Measurements from ENCODE around the gene IQCN. TPM values are rescaled to one million over a fixed set of nuclear protein-coding genes. Genes with fewer than 3 reads are reported as not detected.
A peak's percentile ranks its signal among the peaks of the same experiment; 100 is the strongest.

The IQCN gene
- total RNA-seq, 2 donors from 2014 or later, result 0.52 to 1.5 TPM

GRCh38 chr19:18251587-18252369 is 22.5 kb downstream of the IQCN start:
- H3K9me3 ChIP-seq, result peaks cover 0 to 3% of the 10 kb centered on the region in 2 donors
- H3K4me3 ChIP-seq, result no peak overlapping the region
- peak; percentile 87 for DNase-seq (ENCODE audit: low spot score)
- H3K27me3 ChIP-seq, result no peaks in the 10 kb centered on the region
- TF ChIP-seq, protein P1, sequence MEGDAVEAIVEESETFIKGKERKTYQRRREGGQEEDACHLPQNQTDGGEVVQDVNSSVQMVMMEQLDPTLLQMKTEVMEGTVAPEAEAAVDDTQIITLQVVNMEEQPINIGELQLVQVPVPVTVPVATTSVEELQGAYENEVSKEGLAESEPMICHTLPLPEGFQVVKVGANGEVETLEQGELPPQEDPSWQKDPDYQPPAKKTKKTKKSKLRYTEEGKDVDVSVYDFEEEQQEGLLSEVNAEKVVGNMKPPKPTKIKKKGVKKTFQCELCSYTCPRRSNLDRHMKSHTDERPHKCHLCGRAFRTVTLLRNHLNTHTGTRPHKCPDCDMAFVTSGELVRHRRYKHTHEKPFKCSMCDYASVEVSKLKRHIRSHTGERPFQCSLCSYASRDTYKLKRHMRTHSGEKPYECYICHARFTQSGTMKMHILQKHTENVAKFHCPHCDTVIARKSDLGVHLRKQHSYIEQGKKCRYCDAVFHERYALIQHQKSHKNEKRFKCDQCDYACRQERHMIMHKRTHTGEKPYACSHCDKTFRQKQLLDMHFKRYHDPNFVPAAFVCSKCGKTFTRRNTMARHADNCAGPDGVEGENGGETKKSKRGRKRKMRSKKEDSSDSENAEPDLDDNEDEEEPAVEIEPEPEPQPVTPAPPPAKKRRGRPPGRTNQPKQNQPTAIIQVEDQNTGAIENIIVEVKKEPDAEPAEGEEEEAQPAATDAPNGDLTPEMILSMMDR (IDR thresholded peaks at IDR 0.05), result peak; percentile 95
- peaks cover 0 to 6% of the 10 kb centered on the region in 2 donors for H3K4me1 ChIP-seq
- H3K36me3 ChIP-seq, result no peaks in the 10 kb centered on the region
- H3K27ac ChIP-seq, result no peak overlapping the region

DNA sequence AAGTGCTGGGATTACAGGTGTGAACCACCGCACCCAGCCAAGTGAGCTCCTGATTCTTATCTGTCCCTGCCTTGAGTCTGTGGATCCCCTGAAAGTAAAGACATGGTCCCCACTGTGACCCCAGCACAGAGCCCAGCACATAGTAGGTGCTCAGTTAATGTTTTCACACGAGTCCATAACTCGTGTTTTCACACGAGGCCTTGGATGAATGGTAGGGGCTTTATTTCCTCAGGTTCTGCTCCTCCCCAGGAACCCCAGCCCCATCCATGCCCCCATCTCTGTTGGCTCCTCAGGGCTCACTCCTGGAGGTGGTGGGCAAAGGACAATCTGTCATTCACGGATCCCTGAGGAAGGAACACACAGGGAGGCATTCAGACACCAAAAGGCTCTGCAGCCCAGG is 24.4 kb downstream of the IQCN start:
- TF ChIP-seq, protein P1 (IDR thresholded peaks at IDR 0.05), result no peak
- Histone ChIP-seq H3K36me3 (no peaks in the 10 kb centered on the region), H3K27ac (no peak overlapping the region), H3K9me3 (peaks cover 0 to 3% of the 10 kb centered on the region in 2 donors), H3K4me3 (no peak overlapping the region), H3K27me3 (no peaks in the 10 kb centered on the region), H3K4me1 (peaks cover 0 to 6% of the 10 kb centered on the region in 2 donors)
- DNase-seq (ENCODE audit: low spot score), result no peak

DNA sequence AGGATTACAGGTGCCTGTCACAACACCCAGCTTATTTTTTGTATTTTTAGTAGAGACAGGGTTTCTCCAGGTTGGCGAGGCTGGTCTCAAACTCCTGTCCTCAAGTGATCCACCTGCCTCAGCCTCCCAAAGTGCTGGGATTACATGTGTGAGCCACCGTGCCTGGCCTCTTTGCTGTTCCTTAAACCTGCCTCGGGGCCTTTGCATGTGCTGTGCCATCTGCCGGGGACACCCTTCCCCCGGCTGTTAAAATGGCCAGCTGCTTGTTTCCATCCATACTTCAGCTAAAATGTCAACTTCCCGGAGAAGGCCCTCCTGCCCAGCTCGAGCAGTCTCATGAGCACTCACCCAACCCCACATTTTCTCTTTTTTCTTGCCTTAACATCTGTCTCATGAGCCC is 29.0 kb downstream of the IQCN start:
- peaks cover 0 to 6% of the 10 kb centered on the region in 2 donors for H3K4me1 ChIP-seq
- no peak for DNase-seq (ENCODE audit: low spot score)
- H3K9me3 ChIP-seq, result peaks cover 0 to 2% of the 10 kb centered on the region in 2 donors
- H3K27me3 ChIP-seq, result no peaks in the 10 kb centered on the region
- no peaks in the 10 kb centered on the region for H3K36me3 ChIP-seq
- H3K4me3 ChIP-seq, result no peak overlapping the region
- H3K27ac ChIP-seq, result no peak overlapping the region
- TF ChIP-seq, protein P1 (IDR thresholded peaks at IDR 0.05), result no peak

- Histone ChIP-seq H3K27ac (no peak overlapping the region), H3K9me3 (no peaks in the 10 kb centered on the region), H3K27me3 (no peaks in the 10 kb centered on the region), H3K4me3 (no peak overlapping the region), H3K36me3 (no peaks in the 10 kb centered on the region), H3K4me1 (no peaks in the 10 kb centered on the region)
- TF ChIP-seq, protein P1 (IDR thresholded peaks at IDR 0.05), result no peak
- DNase-seq (ENCODE audit: low spot score), result no peak
Observed at GRCh38 chr19:18239303-18239702, 34.9 kb downstream of the IQCN start.

DNA sequence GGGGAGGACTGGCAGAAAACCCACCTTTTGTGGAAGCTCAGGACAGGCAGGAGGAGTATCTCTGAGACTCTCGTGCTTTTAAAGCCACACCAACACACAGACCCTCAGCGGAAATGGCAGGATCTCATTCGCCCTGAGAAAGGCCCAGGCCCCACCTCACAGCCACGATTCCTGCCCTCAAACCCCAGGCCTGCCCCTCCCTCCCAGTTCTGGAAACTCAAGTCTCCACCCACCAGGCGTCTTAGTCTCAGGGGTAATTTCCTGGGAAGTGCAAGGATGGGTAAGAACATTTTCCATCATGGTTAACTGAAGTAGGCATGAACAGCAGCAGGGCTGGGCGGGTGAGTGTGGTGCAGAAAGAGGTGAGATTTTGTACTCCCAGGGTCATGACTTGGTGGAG is 40.1 kb downstream of the IQCN start:
- peaks cover 0 to 9% of the 10 kb centered on the region in 2 donors for H3K4me1 ChIP-seq
- H3K27ac ChIP-seq, result no peak overlapping the region
- no peaks in the 10 kb centered on the region for H3K27me3 ChIP-seq
- no peak for DNase-seq (ENCODE audit: low spot score)
- H3K4me3 ChIP-seq, result no peak overlapping the region
- TF ChIP-seq, protein P1 (IDR thresholded peaks at IDR 0.05), result no peak
- H3K9me3 ChIP-seq, result peaks cover 0 to 12% of the 10 kb centered on the region in 2 donors
- no peaks in the 10 kb centered on the region for H3K36me3 ChIP-seq
